ENCODE data around the gene GATAD2B. TPM values are rescaled to one million over a fixed set of nuclear protein-coding genes. Genes with fewer than 3 reads are reported as not detected.

The GATAD2B gene
- total and polyA plus RNA-seq, 2 donors (not counting 3 experiments of a cell fraction or from before 2014, with no cell fraction given): 8.5 to 46.3 TPM

GRCh38 chr1:153951801-153952200 is 29.0 kb upstream of the GATAD2B start:
- H2AFZ ChIP-seq (ENCODE audit: low read depth, low read length): no peak overlapping the region
- no peak for FAIRE-seq

More at GRCh38 chr1:153951801-153952200, 29.0 kb upstream of the GATAD2B start:
- POLR2A ChIA-PET: no interaction called here
- H3K4me2 ChIP-seq (ENCODE audit: insufficient read depth, low read length): no peak overlapping the region
- H3K27me3 ChIP-seq (ENCODE audit: control insufficient read depth in 2 of 2, insufficient read depth in 2 of 2, low read length in 2 of 2): no peaks in the 10 kb centered on the region
- no peak overlapping the region for H3K4me3 ChIP-seq (replicated peaks in 1 of 3; ENCODE audit: insufficient read depth in 1 of 3, low read depth in 1 of 3, low read length in 3 of 3)
- H3K27ac ChIP-seq (ENCODE audit: insufficient read depth, low read depth, low read length): no peak overlapping the region
- CTCF ChIA-PET: no interaction called here
- DNase-seq (ENCODE audit: low read depth, low spot score): no peak
- BruUV-seq (replicated peaks): TSS peak; percentile 12
- H4K20me1 ChIP-seq (replicated peaks; ENCODE audit: control insufficient read depth, extremely low read depth, insufficient read depth, low read length): no peaks in the 10 kb centered on the region
- intact Hi-C loops (cut with micrococcal nuclease) (no loop called here), dilution Hi-C loops (cut with MboI; ENCODE audit: extremely low pct_ligation_motif_present, low sequenced_read_pairs) (no loop called here)
- H3K79me2 ChIP-seq (ENCODE audit: control insufficient read depth, insufficient read depth, low read length): peaks cover 22% of the 10 kb centered on the region
- no peaks in the 10 kb centered on the region for H3K9me3 ChIP-seq (replicated peaks; ENCODE audit: control insufficient read depth, insufficient read depth, low read length)
- H3K36me3 ChIP-seq (ENCODE audit: control insufficient read depth in 2 of 2, extremely low read depth in 1 of 2, insufficient read depth in 2 of 2, low read length in 2 of 2): peaks cover 6 to 50% of the 10 kb centered on the region in 2 experiments
- H3K9me1 ChIP-seq (replicated peaks; ENCODE audit: control insufficient read depth, extremely low read depth, insufficient read depth, low read length): no peaks in the 10 kb centered on the region
- H3K9ac ChIP-seq (replicated peaks; ENCODE audit: extremely low read depth, insufficient read depth, low read length): no peak overlapping the region
- no peak for TF ChIP-seq CTCF (IDR thresholded peaks at IDR 0.05; ENCODE audit: extremely low read depth in 1 of 2, insufficient read depth in 1 of 2, low read depth in 1 of 2, low read length in 2 of 2)
- no peak for TF ChIP-seq GATA2 (IDR thresholded peaks at IDR 0.05; ENCODE audit: insufficient read depth, insufficient read length, low read depth, low read length)
- TF ChIP-seq FOS (IDR thresholded peaks at IDR 0.05; ENCODE audit: borderline replicate concordance, insufficient read depth, low read length): no peak
- no peak for TF ChIP-seq POLR2AphosphoS5 (IDR thresholded peaks at IDR 0.05; ENCODE audit: insufficient read depth, low read depth, low read length)
- no peak for TF ChIP-seq EZH2 (IDR thresholded peaks at IDR 0.05; ENCODE audit: borderline replicate concordance, low read depth, low read length, severe bottlenecking)
- TF ChIP-seq MAX (IDR thresholded peaks at IDR 0.05; ENCODE audit: insufficient read depth, insufficient read length): no peak
- TF ChIP-seq MYC (IDR thresholded peaks at IDR 0.05; ENCODE audit: low read depth, low read length): no peak
- TF ChIP-seq JUN (IDR thresholded peaks at IDR 0.05; ENCODE audit: borderline replicate concordance, insufficient read depth, insufficient read length, low read depth): no peak
- TF ChIP-seq POLR2A (IDR thresholded peaks at IDR 0.05; ENCODE audit: low read depth, low read length): no peak
- H3K4me1 ChIP-seq (ENCODE audit: control insufficient read depth, extremely low read depth, insufficient read depth, low read length): peaks cover 3% of the 10 kb centered on the region

Data from endothelial cell of umbilical vein (primary cell).